Subcutaneous adipose tissue (tissue), 4 donors: ENCODE measurements around the gene AGBL4. TPM values are rescaled to one million over a fixed set of nuclear protein-coding genes. Genes with fewer than 3 reads are reported as not detected.

ENCODE experiments used
- total RNA-seq, 4 donors: library from RNA; depleted of rRNA; stranded (reverse); fragments of >200 nt; gene quantifications; one replicate each; pipeline ENCODE4 v1.1.0, GENCODE V29; 2016
- TF ChIP-seq, protein P1 (sequence below): fragments of 450-650 bp; IDR thresholded peaks from one replicate; pipeline ENCODE4 v1.5.1; 2016; ENCODE audit warnings: low read depth, mild to moderate bottlenecking, control low read depth, antibody characterized with exemption, moderate library complexity

Gene AGBL4
- total RNA-seq, 4 donors from 2014 or later = 0.16 to 3.6 (median 0.59) TPM

DNA sequence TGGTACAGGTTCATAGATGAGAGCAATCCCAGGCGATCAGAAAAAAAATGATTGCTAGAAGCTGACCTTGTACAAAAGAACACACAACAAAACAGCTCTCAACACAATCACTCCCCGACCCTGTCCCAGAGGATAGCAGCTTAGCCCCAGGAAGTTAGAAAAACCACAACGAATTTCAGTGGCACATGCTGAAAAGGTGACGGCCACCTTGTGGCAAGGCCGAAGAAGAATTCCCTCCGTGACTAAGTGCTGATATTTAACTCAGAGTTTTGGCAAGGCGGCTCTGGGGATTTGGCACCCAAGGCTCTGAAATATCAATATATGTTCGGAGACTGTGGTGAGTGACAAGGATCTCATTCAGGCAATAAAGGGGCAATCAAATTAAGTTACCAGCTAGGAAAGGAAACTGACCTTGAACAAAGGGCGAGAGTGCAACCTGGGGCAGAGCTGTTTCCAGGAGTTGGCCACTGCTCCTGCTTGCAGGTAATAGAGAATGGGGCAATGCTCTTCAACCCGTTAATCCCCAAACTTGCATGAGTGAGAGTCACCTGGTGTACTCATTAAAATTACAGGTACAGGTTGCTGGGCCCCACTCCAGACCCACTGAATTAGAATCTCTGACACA is 1343.2 kb downstream of the AGBL4 start:
- TF ChIP-seq, protein P1, sequence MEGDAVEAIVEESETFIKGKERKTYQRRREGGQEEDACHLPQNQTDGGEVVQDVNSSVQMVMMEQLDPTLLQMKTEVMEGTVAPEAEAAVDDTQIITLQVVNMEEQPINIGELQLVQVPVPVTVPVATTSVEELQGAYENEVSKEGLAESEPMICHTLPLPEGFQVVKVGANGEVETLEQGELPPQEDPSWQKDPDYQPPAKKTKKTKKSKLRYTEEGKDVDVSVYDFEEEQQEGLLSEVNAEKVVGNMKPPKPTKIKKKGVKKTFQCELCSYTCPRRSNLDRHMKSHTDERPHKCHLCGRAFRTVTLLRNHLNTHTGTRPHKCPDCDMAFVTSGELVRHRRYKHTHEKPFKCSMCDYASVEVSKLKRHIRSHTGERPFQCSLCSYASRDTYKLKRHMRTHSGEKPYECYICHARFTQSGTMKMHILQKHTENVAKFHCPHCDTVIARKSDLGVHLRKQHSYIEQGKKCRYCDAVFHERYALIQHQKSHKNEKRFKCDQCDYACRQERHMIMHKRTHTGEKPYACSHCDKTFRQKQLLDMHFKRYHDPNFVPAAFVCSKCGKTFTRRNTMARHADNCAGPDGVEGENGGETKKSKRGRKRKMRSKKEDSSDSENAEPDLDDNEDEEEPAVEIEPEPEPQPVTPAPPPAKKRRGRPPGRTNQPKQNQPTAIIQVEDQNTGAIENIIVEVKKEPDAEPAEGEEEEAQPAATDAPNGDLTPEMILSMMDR = no peak

DNA sequence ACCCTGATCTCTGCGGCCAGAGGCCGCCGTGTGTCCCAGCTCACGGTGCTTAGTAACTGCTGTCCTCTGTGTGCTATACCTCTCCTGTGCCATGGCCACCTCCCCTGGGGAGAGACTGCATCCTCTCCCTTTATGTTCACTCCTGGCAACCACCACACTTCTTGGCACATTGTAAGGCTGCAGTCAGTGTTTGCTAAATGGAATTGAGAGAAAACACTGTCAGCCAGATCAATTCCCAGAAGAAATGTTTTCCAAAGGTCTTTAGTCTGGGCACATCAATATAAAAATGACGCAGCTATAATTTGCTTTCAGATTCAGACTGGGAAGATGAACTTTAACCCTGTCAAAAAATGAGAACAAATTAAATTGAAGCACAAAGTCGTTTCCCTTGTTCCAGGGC is 1343.9 kb downstream of the AGBL4 start:
- TF ChIP-seq, protein P1 = no peak

DNA sequence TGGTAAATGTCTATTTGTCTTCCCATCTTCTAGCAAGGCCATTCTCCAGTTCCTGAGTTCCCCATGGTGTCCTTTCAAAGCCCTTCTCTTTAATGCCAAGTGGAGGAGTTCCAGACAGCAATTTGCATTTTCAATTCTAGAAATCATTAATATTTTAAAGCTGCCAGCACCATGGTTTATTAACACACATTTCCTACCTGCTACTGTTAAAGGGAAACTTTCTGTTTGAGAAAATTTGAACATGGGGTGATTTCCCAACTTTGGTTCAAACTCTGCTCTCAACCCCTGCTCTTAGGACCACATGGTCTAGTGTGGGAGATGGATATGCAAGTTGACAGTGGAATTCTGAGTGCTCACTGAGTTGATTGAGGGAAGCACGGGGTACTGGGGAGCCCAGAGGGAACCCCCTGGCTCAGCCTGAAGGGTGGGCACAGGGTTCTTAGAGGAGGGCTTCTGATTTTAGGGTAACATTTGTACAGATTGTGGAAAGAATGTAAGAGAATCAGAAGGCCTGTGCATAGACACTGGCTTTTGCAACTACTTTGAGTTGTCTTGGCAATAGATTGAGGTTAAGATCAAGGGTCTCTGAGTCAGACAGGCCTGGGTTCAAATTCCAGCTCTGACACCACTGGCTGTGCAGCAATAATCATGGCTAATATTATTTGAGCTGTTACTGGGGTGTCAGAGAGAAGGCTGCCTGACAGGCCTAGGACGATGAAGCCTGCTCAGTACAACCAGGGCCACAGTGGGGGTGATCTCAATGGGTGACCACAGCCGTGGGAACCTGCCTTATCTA is 1344.8 kb downstream of the AGBL4 start:
- TF ChIP-seq, protein P1 = no peak

DNA sequence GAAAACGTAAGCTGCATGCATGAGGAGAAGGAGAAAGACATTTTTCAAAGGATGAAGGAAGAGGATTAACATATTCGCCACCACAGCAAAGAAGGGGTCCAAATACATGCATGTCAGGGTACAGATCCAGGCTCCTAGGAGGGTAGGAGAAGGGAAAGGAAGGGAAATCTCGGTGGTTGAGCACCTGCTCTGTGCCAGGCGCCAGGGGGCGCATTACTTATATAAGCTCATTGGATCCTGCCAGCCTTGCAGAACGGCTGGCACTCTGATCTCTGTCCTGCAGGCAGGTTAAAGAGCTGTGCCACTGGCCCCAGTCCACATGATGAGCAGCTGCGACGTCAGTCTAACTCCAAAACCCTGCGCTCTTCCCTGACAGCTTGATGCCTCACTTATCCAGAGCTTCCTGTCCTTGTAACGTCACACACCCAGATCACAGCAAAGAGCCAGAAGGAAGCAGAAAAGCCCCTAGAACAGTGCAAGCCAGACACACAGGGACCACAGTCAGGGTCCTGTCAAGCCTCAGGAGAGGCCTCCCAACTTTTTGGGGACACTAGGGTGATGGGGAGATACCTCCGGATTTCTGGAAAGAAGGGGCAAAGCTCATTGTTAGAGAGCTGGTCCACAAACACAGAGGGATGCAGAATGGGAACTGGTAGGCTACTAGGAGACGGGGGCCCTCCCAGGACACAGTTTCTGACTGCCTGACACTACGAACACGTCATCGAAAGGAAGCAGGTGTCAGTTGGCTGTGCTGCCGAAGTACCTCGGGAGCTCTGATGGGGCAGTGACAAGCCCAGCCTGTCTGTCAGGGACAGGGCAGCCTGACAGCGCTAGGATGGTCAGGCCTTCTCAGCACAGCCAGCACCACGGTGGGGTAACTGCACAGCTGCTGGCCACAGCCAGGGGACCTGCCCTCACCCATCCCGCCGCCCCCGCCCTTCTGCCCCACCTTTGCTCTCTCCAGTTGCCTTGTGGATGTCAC is 1346.2 kb downstream of the AGBL4 start:
- TF ChIP-seq, protein P1 = no peak

DNA sequence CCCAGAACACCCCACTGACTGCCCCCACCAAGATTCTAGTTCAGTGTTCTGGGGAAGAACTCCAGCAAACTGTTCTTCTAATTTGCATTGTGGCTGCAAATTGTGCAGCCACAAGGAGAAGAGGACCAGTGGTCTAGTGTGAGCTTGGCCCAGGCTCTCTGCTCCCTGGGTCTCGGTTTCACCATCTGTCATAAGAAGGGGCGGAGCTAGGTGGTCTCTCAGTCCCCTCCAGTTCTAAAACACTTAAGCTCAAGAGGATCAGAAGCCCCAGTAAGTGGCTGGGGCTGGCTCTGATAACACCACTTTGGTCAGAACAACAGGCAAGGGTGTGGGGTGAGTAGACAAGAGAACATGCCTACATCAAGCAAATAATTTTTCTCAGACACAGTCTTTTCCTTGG is 1346.9 kb downstream of the AGBL4 start:
- TF ChIP-seq, protein P1 = no peak

DNA sequence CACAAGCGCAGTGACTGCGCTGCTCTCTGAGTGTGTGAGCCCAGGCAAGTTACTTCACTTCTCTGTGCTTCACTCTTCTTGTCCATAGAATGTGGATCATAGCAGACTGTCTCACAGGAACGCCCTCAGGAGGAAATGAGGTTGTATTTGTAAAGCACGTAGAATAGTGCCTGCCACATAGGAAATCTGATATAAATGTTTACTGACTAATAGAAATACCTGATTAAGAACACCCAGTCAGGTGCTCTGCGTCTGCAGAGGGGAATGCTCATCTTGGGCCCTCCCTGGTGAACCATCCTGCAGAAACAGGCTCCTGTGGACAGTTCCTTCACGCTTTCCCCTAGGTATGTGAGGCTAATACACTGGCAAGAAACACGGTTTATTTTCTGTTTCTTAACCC is 1347.4 kb downstream of the AGBL4 start:
- TF ChIP-seq, protein P1 = no peak
